SU-DHL-6 (cell line): ENCODE results near the gene BEAN1.

Experiments used
- H2AFZ ChIP-seq: fragments of 200-600 bp; sonication (generic); 2 replicates; pipeline ENCODE4 v1.6.1; 2014; ENCODE audit warnings: low read depth, mild to moderate bottlenecking, moderate library complexity, mixed read lengths, antibody characterized with exemption, low read length; ENCODE audit not compliant: severe bottlenecking
- H3F3A ChIP-seq: fragments of 200-600 bp; shearing (Covaris generic); 2 replicates; pipeline ENCODE4 v1.6.0; 2016; ENCODE audit warnings: antibody characterized with exemption, mild to moderate bottlenecking; ENCODE audit not compliant: insufficient read depth
- H3K27ac ChIP-seq: fragments of 200-600 bp; sonication (generic); 2 replicates; pipeline ENCODE4 v1.5.1; 2016; ENCODE audit warnings: low read depth, mild to moderate bottlenecking, low read length, moderate library complexity, mixed read lengths
- H3K27me3 ChIP-seq: fragments of 200-600 bp; sonication (generic), shearing (Covaris generic); 2 replicates; pipeline ENCODE4 v1.6.0; 2014; ENCODE audit warnings: mild to moderate bottlenecking, low read length
- H3K36me3 ChIP-seq: fragments of 200-600 bp; sonication (generic); 2 replicates; pipeline ENCODE4 v1.6.1; 2014; ENCODE audit warnings: mild to moderate bottlenecking, low read length, mixed read lengths
- H3K4me2 ChIP-seq: fragments of 300-600, 200-600 bp; shearing (Covaris generic), sonication (generic); 2 replicates; pipeline ENCODE4 v1.6.0; 2014; ENCODE audit warnings: low read length, low read depth, mild to moderate bottlenecking; ENCODE audit not compliant: poor library complexity, severe bottlenecking
- H3K4me3 ChIP-seq: fragments of 200-600 bp; sonication (generic); 2 replicates; pipeline ENCODE4 v1.5.1; 2014; ENCODE audit warnings: antibody characterized with exemption, low read length, mild to moderate bottlenecking, mixed read lengths; ENCODE audit not compliant: insufficient read depth, poor library complexity, severe bottlenecking
- H3K79me2 ChIP-seq: fragments of 200-600 bp; sonication (generic); 2 replicates; pipeline ENCODE4 v1.6.1; 2014; ENCODE audit warnings: mild to moderate bottlenecking, low read length, moderate library complexity; ENCODE audit not compliant: insufficient read depth
- H3K9ac ChIP-seq: fragments of 200-600 bp; sonication (generic); 2 replicates; pipeline ENCODE4 v1.7.0; 2014; ENCODE audit warnings: mild to moderate bottlenecking, low read length
- H3K9me2 ChIP-seq: fragments of 200-600 bp; sonication (generic); replicated peaks from 2 replicates; pipeline ENCODE4 v1.6.1; 2014; ENCODE audit warnings: low read length; ENCODE audit not compliant: insufficient read depth
- H3K9me3 ChIP-seq: fragments of 200-600 bp; sonication (generic); 2 replicates; pipeline ENCODE4 v1.6.1; 2014; ENCODE audit warnings: low read length, mixed read lengths; ENCODE audit not compliant: insufficient read depth
- H4K20me1 ChIP-seq: fragments of 200-600 bp; sonication (generic); 2 replicates; pipeline ENCODE4 v1.6.1; 2014; ENCODE audit warnings: low read depth, mild to moderate bottlenecking, antibody characterized with exemption, low read length, moderate library complexity, mixed read lengths
- CTCF ChIP-seq: fragments of 200-600 bp; sonication (generic); IDR thresholded peaks from one replicate; pipeline ENCODE4 v1.5.1; 2017; ENCODE audit warnings: antibody characterized with exemption, mild to moderate bottlenecking, low read length, moderate library complexity; ENCODE audit not compliant: insufficient read depth, poor library complexity, severe bottlenecking
- EZH2phosphoT487 ChIP-seq: fragments of 200-600 bp; sonication (generic), shearing (Covaris generic); conservative IDR thresholded peaks from 2 replicates; pipeline ENCODE4 v1.6.1; 2018; ENCODE audit warnings: mild to moderate bottlenecking, antibody characterized with exemption, low read length, moderate library complexity, mixed read lengths

Gene BEAN1

GRCh38 chr16:66382171-66382965 lies 44.7 kb upstream of the BEAN1 start:
- no peaks in the 10 kb centered on the region for H3K9me2 ChIP-seq
- H2AFZ ChIP-seq: no peak overlapping the region
- H3K4me2 ChIP-seq: no peak overlapping the region
- H3K27ac ChIP-seq: no peak overlapping the region
- H3K27me3 ChIP-seq: no peaks in the 10 kb centered on the region
- no peak overlapping the region for H3K9ac ChIP-seq
- no peaks in the 10 kb centered on the region for H3K79me2 ChIP-seq
- TF ChIP-seq CTCF (no peak), EZH2phosphoT487 (no peak)
- no peak overlapping the region for H3K4me3 ChIP-seq
- no peaks in the 10 kb centered on the region for H4K20me1 ChIP-seq
- no peaks in the 10 kb centered on the region for H3F3A ChIP-seq
- no peaks in the 10 kb centered on the region for H3K9me3 ChIP-seq
- no peaks in the 10 kb centered on the region for H3K36me3 ChIP-seq

- no peak overlapping the region for H2AFZ ChIP-seq
- no peaks in the 10 kb centered on the region for H3K9me2 ChIP-seq
- no peak overlapping the region for H3K4me2 ChIP-seq
- H3K9ac ChIP-seq: no peak overlapping the region
- H4K20me1 ChIP-seq: no peaks in the 10 kb centered on the region
- H3K27ac ChIP-seq: no peak overlapping the region
- H3K27me3 ChIP-seq: no peaks in the 10 kb centered on the region
- no peaks in the 10 kb centered on the region for H3K36me3 ChIP-seq
- no peaks in the 10 kb centered on the region for H3K79me2 ChIP-seq
- H3K4me3 ChIP-seq: no peak overlapping the region
- no peaks in the 10 kb centered on the region for H3F3A ChIP-seq
- no peaks in the 10 kb centered on the region for H3K9me3 ChIP-seq
- TF ChIP-seq CTCF: no peak
- no peak for TF ChIP-seq EZH2phosphoT487
Measured at GRCh38 chr16:66382966-66383299, 44.2 kb upstream of the BEAN1 start.

- no peak for TF ChIP-seq CTCF
- TF ChIP-seq EZH2phosphoT487: no peak
- Histone ChIP-seq H3K27me3 (no peaks in the 10 kb centered on the region), H3K27ac (no peak overlapping the region)
Measured at GRCh38 chr16:66383551-66383950, 43.5 kb upstream of the BEAN1 start.

More at GRCh38 chr16:66383551-66383950, 43.5 kb upstream of the BEAN1 start:
- Histone ChIP-seq H3K36me3 (no peaks in the 10 kb centered on the region), H3K4me2 (no peak overlapping the region), H3F3A (no peaks in the 10 kb centered on the region), H3K9me2 (no peaks in the 10 kb centered on the region), H3K4me3 (no peak overlapping the region), H2AFZ (no peak overlapping the region), H3K79me2 (no peaks in the 10 kb centered on the region), H3K9me3 (no peaks in the 10 kb centered on the region), H3K9ac (no peak overlapping the region), H4K20me1 (no peaks in the 10 kb centered on the region)
